NK-92 treated with Interleukin-12 subunit alpha and Interleukin-12 subunit beta, amount 100 ng/mL, for 24 hours (cell line): Measurements from ENCODE around the gene EIF3J.

Experiments
- DNase-seq: peaks from one replicate; lab custom pipeline; 2025; lab: John Stamatoyannopoulos, UW

The EIF3J gene

GRCh38 chr15:44595246-44595645 is 58.3 kb downstream of the EIF3J start:
- no peak for DNase-seq

- no peak for DNase-seq
These were observed 58.9 kb downstream of the EIF3J start for GRCh38 chr15:44595656-44596510.

GRCh38 chr15:44596511-44597010 is 59.6 kb downstream of the EIF3J start:
- DNase-seq: no peak

- DNase-seq: no peak
These were observed 61.1 kb downstream of the EIF3J start for GRCh38 chr15:44598066-44598465.

GRCh38 chr15:44598892-44599291 is 61.9 kb downstream of the EIF3J start:
- DNase-seq: no peak

GRCh38 chr15:44603126-44603525 is 66.2 kb downstream of the EIF3J start:
- DNase-seq: no peak

- no peak for DNase-seq
These were observed 69.8 kb downstream of the EIF3J start for GRCh38 chr15:44606740-44607139.
